A549 (cell line): ENCODE data around the gene ANGEL1. TPM values are rescaled to one million over a fixed set of nuclear protein-coding genes. Genes with fewer than 3 reads are reported as not detected.

Experiments used
- ATAC-seq, 2 experiments: fragments of 200-7000 bp in 1 of 2; fragments of >200 bp in 1 of 2; cut with Nextera tagmentation in 1 of 2; cut with Tn5 transposase in 1 of 2; 3 replicates each; pipeline versions ENCODE4 v1.8.0 to v1.9.1; 2018 to 2020; ENCODE audit warnings: mild to moderate bottlenecking in 1 of 2, moderate library complexity in 1 of 2
- CTCF ChIA-PET: fragments of 300-600 bp; sonication (Branson Sonifier 250); formaldehyde crosslinking; extraction: SDS; loops from one replicate; lab custom pipeline; 2021; ENCODE audit warnings: antibody characterized with exemption, inconsistent platforms; lab: Yijun Ruan, JAX
- POLR2A ChIA-PET: fragments of 350-600 bp; formaldehyde crosslinking; extraction: SDS; loops from one replicate; lab custom pipeline; 2021; ENCODE audit warnings: antibody characterized with exemption, inconsistent platforms; lab: Yijun Ruan, JAX
- DNase-seq, 2 experiments: peaks; one replicate each; pipeline versions ENCODE4 v3.0.0 to v3.0.0-alpha.2; 2011 to 2016; ENCODE audit warnings: low read depth in 1 of 2, low spot score in 1 of 2
- FAIRE-seq: peaks from 2 replicates; lab custom pipeline; 2011; peaks lifted over from hg19 to GRCh38; lab: Jason Lieb, UNC
- H3K27ac ChIP-seq, 2 experiments: fragments of >200 bp; sonication (Bioruptor Twin); formaldehyde crosslinking; 3 replicates each; pipeline ENCODE4 v1.5.1; 2016 to 2017
- H3K4me1 ChIP-seq: fragments of >200 bp; sonication (Bioruptor Twin); formaldehyde crosslinking; 3 replicates; pipeline ENCODE4 v1.6.1; 2016
- H3K4me2 ChIP-seq: fragments of >200 bp; sonication (Bioruptor Twin); formaldehyde crosslinking; 3 replicates; pipeline ENCODE4 v1.6.1; 2016
- H3K4me3 ChIP-seq: fragments of >200 bp; sonication (Bioruptor Twin); formaldehyde crosslinking; 3 replicates; pipeline ENCODE4 v1.5.1; 2016
- H3K9me3 ChIP-seq: fragments of >200 bp; sonication (Bioruptor Twin); formaldehyde crosslinking; 3 replicates; pipeline ENCODE4 v1.6.1; 2016
- BHLHE40 ChIP-seq: IDR thresholded peaks from 2 replicates; pipeline ENCODE4 v1.6.1; 2012; ENCODE audit warnings: low read depth, low read length, inconsistent platforms
- CBX8 ChIP-seq: fragments of 200-600 bp; sonication (generic); IDR thresholded peaks from 2 replicates; pipeline ENCODE4 v1.6.1; 2016
- CEBPB ChIP-seq, 2 experiments: fragments of >200 bp in 1 of 2; sonication (Bioruptor Twin) in 1 of 2; formaldehyde crosslinking in 1 of 2; IDR thresholded peaks; 2 replicates each; pipeline ENCODE4 v1.6.1; 2012 to 2016
- CHD2 ChIP-seq: fragments of 150-350 bp; IDR thresholded peaks from 2 replicates; pipeline ENCODE4 v1.6.1; 2014; ENCODE audit warnings: low read length; ENCODE audit not compliant: partially characterized antibody
- CHD4 ChIP-seq: fragments of 200-600 bp; sonication (generic); IDR thresholded peaks from 2 replicates; pipeline ENCODE4 v1.6.1; 2016; ENCODE audit warnings: antibody characterized with exemption, mild to moderate bottlenecking, borderline replicate concordance
- EHF ChIP-seq: fragments of 250-450 bp; sonication (Bioruptor Pico); IDR thresholded peaks from 2 replicates; pipeline ENCODE4 v1.5.0; 2020; ENCODE audit warnings: mild to moderate bottlenecking
- EHMT2 ChIP-seq: fragments of 200-600 bp; sonication (generic); IDR thresholded peaks from 2 replicates; pipeline ENCODE4 v1.6.1; 2016; ENCODE audit warnings: antibody characterized with exemption, low read depth, mild to moderate bottlenecking, moderate library complexity
- FOXS1 ChIP-seq: fragments of 250-450 bp; sonication (Bioruptor Pico); IDR thresholded peaks from 2 replicates; pipeline ENCODE4 v1.5.0; 2020; ENCODE audit warnings: mild to moderate bottlenecking, moderate library complexity
- GATA3 ChIP-seq: IDR thresholded peaks from 2 replicates; pipeline ENCODE4 v1.6.1; 2012; ENCODE audit warnings: borderline replicate concordance
- HDAC2 ChIP-seq: fragments of 200-600 bp; sonication (generic); IDR thresholded peaks from 2 replicates; pipeline ENCODE4 v1.6.1; 2016
- KDM1A ChIP-seq: fragments of 200-600 bp; sonication (generic); IDR thresholded peaks from 2 replicates; pipeline ENCODE4 v1.6.1; 2016; ENCODE audit warnings: low read depth, mild to moderate bottlenecking
- KDM5A ChIP-seq: fragments of 200-600 bp; sonication (generic); IDR thresholded peaks from 2 replicates; pipeline ENCODE4 v1.6.1; 2016; ENCODE audit warnings: antibody characterized with exemption, mild to moderate bottlenecking
- MAZ ChIP-seq: fragments of 150-350 bp; IDR thresholded peaks from 2 replicates; pipeline ENCODE4 v1.6.1; 2014; ENCODE audit warnings: antibody characterized with exemption, low read depth, low read length, borderline replicate concordance
- MYC ChIP-seq: IDR thresholded peaks from 2 replicates; pipeline ENCODE4 v1.6.1; 2012; ENCODE audit warnings: mild to moderate bottlenecking, inconsistent platforms, low read length, improper control_type of control experiment, borderline replicate concordance
- NFE2L2 ChIP-seq: fragments of 150-350 bp; conservative IDR thresholded peaks from 2 replicates; pipeline ENCODE4 v1.6.1; 2014; ENCODE audit warnings: low read length
- NR3C1 ChIP-seq: fragments of >200 bp; sonication (Bioruptor Twin); formaldehyde crosslinking; IDR thresholded peaks from 3 replicates; pipeline ENCODE4 v1.6.1; 2017
- PHF8 ChIP-seq: fragments of 200-600 bp; sonication (generic); IDR thresholded peaks from 2 replicates; pipeline ENCODE4 v1.6.1; 2016; ENCODE audit warnings: low read depth, mild to moderate bottlenecking, antibody characterized with exemption, moderate library complexity, borderline replicate concordance
- RCOR1 ChIP-seq: fragments of 150-350 bp; IDR thresholded peaks from 2 replicates; pipeline ENCODE4 v1.6.1; 2014; ENCODE audit warnings: antibody characterized with exemption, low read length, low read depth
- TFCP2L1 ChIP-seq: fragments of 250-450 bp; sonication (Bioruptor Pico); IDR thresholded peaks from 2 replicates; pipeline ENCODE4 v1.5.0; 2021; ENCODE audit warnings: mild to moderate bottlenecking
- ZFP36 ChIP-seq: fragments of 450-650 bp; IDR thresholded peaks from 2 replicates; pipeline ENCODE4 v1.6.1; 2014; ENCODE audit warnings: borderline replicate concordance; ENCODE audit not compliant: partially characterized antibody
- ZNF302 ChIP-seq: fragments of 250-450 bp; sonication (Bioruptor Pico); IDR thresholded peaks from 2 replicates; pipeline ENCODE4 v1.9.0; 2021; ENCODE audit warnings: inconsistent platforms, mild to moderate bottlenecking, moderate library complexity
- ZSCAN20 ChIP-seq: fragments of 250-450 bp; sonication (Bioruptor Pico); IDR thresholded peaks from 2 replicates; pipeline ENCODE4 v1.8.0; 2022; ENCODE audit warnings: mild to moderate bottlenecking, moderate library complexity
- WGBS: methylation state at CpG from one replicate; pipeline ENCODE4 v1.1.6; 2017; ENCODE audit errors: missing lambda C conversion rate; 5-methylcytosine and 5-hydroxymethylcytosine counted together
- polyA plus RNA-seq, 4 experiments: library from polyadenylated mRNA; depleted of rRNA in 3 of 4; stranded (reverse); fragments of >200 nt; fragmentation: RNase III in 1 of 4; extraction: RNeasy Plus Mini Kit Qiagen cat#74134 plus additional on column Dnase treatment in 1 of 4; gene quantifications; 2 replicates in 3 of 4; 3 replicates in 1 of 4; pipeline ENCODE4 v1.2.3, GENCODE V29; 2011 to 2017
- TF ChIP-seq, protein P1 (sequence below): IDR thresholded peaks from 2 replicates; pipeline ENCODE4 v1.6.1; 2012
- TF ChIP-seq, protein P2 (sequence below): fragments of >200 bp; sonication (Bioruptor Twin); formaldehyde crosslinking; IDR thresholded peaks from 2 replicates; pipeline ENCODE4 v1.6.1; 2016
- TF ChIP-seq, protein P3 (sequence below): fragments of >200 bp; sonication (Bioruptor Twin); formaldehyde crosslinking; IDR thresholded peaks from 3 replicates; pipeline ENCODE4 v1.5.1; 2016
- TF ChIP-seq, protein P4 (sequence below): IDR thresholded peaks from 2 replicates; pipeline ENCODE4 v1.6.1; 2012; ENCODE audit warnings: low read depth, borderline replicate concordance
- TF ChIP-seq, protein P5 (sequence below): fragments of >200 bp; sonication (Bioruptor Twin); formaldehyde crosslinking; IDR thresholded peaks from 3 replicates; pipeline ENCODE4 v1.6.1; 2016

ANGEL1 gene
- polyA plus RNA-seq, 2 of the 4 experiments (the other 2 are of a cell fraction), result 9.7 to 17.6 TPM

DNA sequence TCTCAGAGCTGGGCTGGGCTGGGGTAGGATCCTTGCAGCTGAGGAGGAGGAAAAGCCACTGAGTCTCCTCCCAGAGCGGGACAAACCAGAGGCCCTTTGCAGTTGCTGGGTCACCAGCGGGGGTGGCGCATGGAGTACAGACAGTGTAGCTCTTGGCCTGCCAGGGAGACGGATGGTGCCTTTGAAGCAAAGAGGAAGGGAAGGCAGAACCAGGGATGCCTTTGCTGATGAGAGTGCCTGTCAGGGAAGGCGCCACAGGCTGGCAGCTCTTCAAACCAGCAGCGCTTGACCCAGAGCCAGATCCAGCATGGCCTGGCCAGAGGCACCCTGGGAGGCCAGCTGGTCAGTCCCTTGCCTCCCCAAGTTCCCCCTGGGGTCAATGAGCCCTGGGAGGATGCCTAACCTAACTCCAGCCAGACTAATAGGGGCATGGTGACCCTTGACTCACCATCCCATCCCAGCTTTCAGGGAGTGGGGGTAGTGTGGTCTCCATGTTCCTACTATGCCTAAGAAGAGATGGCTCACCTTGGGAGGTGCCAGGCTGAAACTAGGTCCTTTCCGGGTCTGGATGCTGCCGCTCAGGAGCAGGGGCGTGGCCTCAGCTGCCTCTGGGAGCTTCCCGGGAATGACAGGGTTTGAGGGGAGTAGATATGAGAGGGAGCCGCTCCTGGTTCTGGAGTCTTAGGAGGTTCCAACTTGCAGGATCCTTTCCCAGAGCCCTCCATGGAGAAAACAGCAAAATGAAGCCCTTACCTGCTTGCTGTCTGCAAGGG is 31.6 kb downstream of the ANGEL1 start:
- ChIA-PET CTCF (interaction anchor here (0.5 to 7.9 kb wide), 6 partner anchors 10 to 70 kb away, joined by 3 to 87 read pairs (median 3); no protein-coding TSS in a partner anchor), POLR2A (no interaction called here)
- FAIRE-seq (no peak), ATAC-seq (no peak), DNase-seq (no peak)
- 83% methylated on average over 11 of the region's 11 CpGs for WGBS
- H3K27ac ChIP-seq, result no peak overlapping the region
- no peaks in the 10 kb centered on the region for H3K4me1 ChIP-seq
- H3K4me2 ChIP-seq, result no peak overlapping the region
- H3K9me3 ChIP-seq, result no peaks in the 10 kb centered on the region
- TF ChIP-seq, protein P1, sequence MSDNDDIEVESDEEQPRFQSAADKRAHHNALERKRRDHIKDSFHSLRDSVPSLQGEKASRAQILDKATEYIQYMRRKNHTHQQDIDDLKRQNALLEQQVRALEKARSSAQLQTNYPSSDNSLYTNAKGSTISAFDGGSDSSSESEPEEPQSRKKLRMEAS, result no peak
- TF ChIP-seq CHD4 (no peak), KDM1A (no peak), MYC (no peak), CBX8 (no peak), EHF (CRISPR knock-in tag) (no peak), RCOR1 (no peak), GATA3 (no peak), MAZ (no peak), NFE2L2 (no peak), EHMT2 (no peak), ZSCAN20 (CRISPR knock-in tag) (no peak), ZNF302 (CRISPR knock-in tag) (no peak)
- TF ChIP-seq, protein P2, sequence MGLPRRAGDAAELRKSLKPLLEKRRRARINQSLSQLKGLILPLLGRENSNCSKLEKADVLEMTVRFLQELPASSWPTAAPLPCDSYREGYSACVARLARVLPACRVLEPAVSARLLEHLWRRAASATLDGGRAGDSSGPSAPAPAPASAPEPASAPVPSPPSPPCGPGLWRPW, result no peak
- TF ChIP-seq, protein P3, sequence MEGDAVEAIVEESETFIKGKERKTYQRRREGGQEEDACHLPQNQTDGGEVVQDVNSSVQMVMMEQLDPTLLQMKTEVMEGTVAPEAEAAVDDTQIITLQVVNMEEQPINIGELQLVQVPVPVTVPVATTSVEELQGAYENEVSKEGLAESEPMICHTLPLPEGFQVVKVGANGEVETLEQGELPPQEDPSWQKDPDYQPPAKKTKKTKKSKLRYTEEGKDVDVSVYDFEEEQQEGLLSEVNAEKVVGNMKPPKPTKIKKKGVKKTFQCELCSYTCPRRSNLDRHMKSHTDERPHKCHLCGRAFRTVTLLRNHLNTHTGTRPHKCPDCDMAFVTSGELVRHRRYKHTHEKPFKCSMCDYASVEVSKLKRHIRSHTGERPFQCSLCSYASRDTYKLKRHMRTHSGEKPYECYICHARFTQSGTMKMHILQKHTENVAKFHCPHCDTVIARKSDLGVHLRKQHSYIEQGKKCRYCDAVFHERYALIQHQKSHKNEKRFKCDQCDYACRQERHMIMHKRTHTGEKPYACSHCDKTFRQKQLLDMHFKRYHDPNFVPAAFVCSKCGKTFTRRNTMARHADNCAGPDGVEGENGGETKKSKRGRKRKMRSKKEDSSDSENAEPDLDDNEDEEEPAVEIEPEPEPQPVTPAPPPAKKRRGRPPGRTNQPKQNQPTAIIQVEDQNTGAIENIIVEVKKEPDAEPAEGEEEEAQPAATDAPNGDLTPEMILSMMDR, result no peak
- no peak overlapping the region for H3K4me3 ChIP-seq

DNA sequence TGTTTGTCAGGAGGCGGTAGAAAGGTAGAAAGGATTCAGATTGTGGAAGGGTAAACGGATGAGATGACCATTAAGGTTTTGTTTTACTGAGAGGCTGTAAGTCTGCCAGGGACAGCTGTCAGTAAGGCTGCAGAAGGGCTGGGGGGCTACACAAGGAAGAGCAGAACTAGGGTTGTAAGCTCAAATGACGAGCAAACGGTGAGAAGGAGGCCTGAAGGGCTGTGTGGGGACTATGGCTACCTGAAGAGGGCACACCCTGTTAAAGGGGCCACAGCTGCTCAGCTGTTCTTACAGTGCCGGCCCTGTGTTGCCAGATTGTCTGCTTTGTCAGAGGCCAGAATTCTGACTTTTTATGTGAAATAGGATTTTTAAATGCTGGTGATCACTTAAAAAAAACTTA is 32.3 kb downstream of the ANGEL1 start:
- CTCF ChIA-PET, result interaction anchor here (0.5 to 7.9 kb wide), 6 partner anchors 10 to 92 kb away, joined by 3 to 87 read pairs (median 3); no protein-coding TSS in a partner anchor
- H3K4me1 ChIP-seq, result no peaks in the 10 kb centered on the region
- 70% methylated on average over 5 of the region's 5 CpGs for WGBS
- no peak for DNase-seq
- no peak for TF ChIP-seq ZSCAN20 (CRISPR knock-in tag)
- TF ChIP-seq CHD2, result no peak
- no peak for TF ChIP-seq ZFP36
- no peak for TF ChIP-seq PHF8
- TF ChIP-seq, protein P3, result no peak
- no peak for TF ChIP-seq EHMT2
- no peak for TF ChIP-seq ZNF302 (CRISPR knock-in tag)
- TF ChIP-seq HDAC2, result no peak
- TF ChIP-seq, protein P4, sequence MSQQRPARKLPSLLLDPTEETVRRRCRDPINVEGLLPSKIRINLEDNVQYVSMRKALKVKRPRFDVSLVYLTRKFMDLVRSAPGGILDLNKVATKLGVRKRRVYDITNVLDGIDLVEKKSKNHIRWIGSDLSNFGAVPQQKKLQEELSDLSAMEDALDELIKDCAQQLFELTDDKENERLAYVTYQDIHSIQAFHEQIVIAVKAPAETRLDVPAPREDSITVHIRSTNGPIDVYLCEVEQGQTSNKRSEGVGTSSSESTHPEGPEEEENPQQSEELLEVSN, result no peak
- TF ChIP-seq FOXS1 (CRISPR knock-in tag), result no peak
- TF ChIP-seq, protein P5, sequence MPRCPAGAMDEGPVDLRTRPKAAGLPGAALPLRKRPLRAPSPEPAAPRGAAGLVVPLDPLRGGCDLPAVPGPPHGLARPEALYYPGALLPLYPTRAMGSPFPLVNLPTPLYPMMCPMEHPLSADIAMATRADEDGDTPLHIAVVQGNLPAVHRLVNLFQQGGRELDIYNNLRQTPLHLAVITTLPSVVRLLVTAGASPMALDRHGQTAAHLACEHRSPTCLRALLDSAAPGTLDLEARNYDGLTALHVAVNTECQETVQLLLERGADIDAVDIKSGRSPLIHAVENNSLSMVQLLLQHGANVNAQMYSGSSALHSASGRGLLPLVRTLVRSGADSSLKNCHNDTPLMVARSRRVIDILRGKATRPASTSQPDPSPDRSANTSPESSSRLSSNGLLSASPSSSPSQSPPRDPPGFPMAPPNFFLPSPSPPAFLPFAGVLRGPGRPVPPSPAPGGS, result no peak
- no peak for TF ChIP-seq BHLHE40
- no peak for TF ChIP-seq CBX8
- no peak for TF ChIP-seq NR3C1
- TF ChIP-seq GATA3, result no peak
- TF ChIP-seq KDM5A, result no peak
- no peak for TF ChIP-seq CHD4
- no peak for TF ChIP-seq TFCP2L1 (CRISPR knock-in tag)
- TF ChIP-seq CEBPB (IDR thresholded peaks at IDR 0.05), result no peak
- TF ChIP-seq, all 56 proteins: peak for 0
- H3K27ac ChIP-seq, result no peak overlapping the region
- ATAC-seq (no peak), FAIRE-seq (no peak)
- H3K4me2 ChIP-seq, result no peak overlapping the region
- H3K4me3 ChIP-seq, result no peak overlapping the region
- no peaks in the 10 kb centered on the region for H3K9me3 ChIP-seq
- POLR2A ChIA-PET, result no interaction called here
